Right atrium auricular region (tissue), 2 donors: ENCODE data around the gene CES2. TPM values are rescaled to one million over a fixed set of nuclear protein-coding genes. Genes with fewer than 3 reads are reported as not detected.

Source experiments
- DNase-seq: peaks from one replicate; pipeline ENCODE4 v3.0.0-alpha.2; 2019; ENCODE audit warnings: low spot score
- H3K27ac ChIP-seq, 2 donors: fragments of 200-600 bp; sonication (generic); 1 replicate in 1 of 2; 2 replicates in 1 of 2; pipeline ENCODE4 v1.5.1; 2016 to 2019
- H3K27me3 ChIP-seq, 2 donors: fragments of 200-600 bp; sonication (generic); one replicate each; pipeline versions ENCODE4 v1.5.1 to v1.6.0; 2017 to 2019
- H3K36me3 ChIP-seq: fragments of 200-600 bp; sonication (generic); one replicate; pipeline ENCODE4 v1.5.1; 2016
- H3K4me1 ChIP-seq, 2 donors: fragments of 200-600 bp; sonication (generic); one replicate each; pipeline versions ENCODE4 v1.5.1 to v1.6.0; 2017 to 2019
- H3K4me3 ChIP-seq, 2 donors: fragments of 200-600 bp; sonication (generic); 1 replicate in 1 of 2; 2 replicates in 1 of 2; pipeline ENCODE4 v1.5.1; 2017 to 2019; ENCODE audit warnings: mild to moderate bottlenecking in 1 of 2, moderate library complexity in 1 of 2
- H3K9me3 ChIP-seq, 2 donors: fragments of 200-600 bp; sonication (generic); one replicate each; pipeline ENCODE4 v1.5.1; 2019
- CTCF ChIP-seq, 2 donors: fragments of 200-600 bp; sonication (generic); IDR thresholded peaks; one replicate each; pipeline ENCODE4 v1.5.1; 2019; ENCODE audit warnings: antibody characterized with exemption in 2 of 2
- total RNA-seq, 2 donors: library from RNA; depleted of rRNA; stranded (reverse); fragments of >200 nt; gene quantifications; one replicate each; pipeline ENCODE4 v1.1.0, GENCODE V29; 2016

Gene CES2
- total RNA-seq, 2 donors from 2014 or later = 33.1 to 51.4 TPM

- no peak for TF ChIP-seq CTCF (IDR thresholded peaks at IDR 0.05)
- Histone ChIP-seq H3K9me3 (no peaks in the 10 kb centered on the region), H3K36me3 (no peaks in the 10 kb centered on the region), H3K27ac (no peak overlapping the region), H3K4me3 (no peak overlapping the region), H3K4me1 (peaks cover 0 to 49% of the 10 kb centered on the region in 2 donors), H3K27me3 (no peaks in the 10 kb centered on the region)
- DNase-seq = no peak
These were observed 26.4 kb upstream of the CES2 start for GRCh38 chr16:66908762-66909559.

GRCh38 chr16:66910175-66910940, 25.0 kb upstream of the CES2 start:
- no peak for DNase-seq
- no peaks in the 10 kb centered on the region for H3K36me3 ChIP-seq
- H3K9me3 ChIP-seq = no peaks in the 10 kb centered on the region
- TF ChIP-seq CTCF (IDR thresholded peaks at IDR 0.05) = no peak
- H3K27ac ChIP-seq = peak overlapping the region in 1 of 2 donors; percentile 14
- H3K4me1 ChIP-seq = peaks cover 0 to 35% of the 10 kb centered on the region in 2 donors
- no peak overlapping the region for H3K4me3 ChIP-seq
- no peaks in the 10 kb centered on the region for H3K27me3 ChIP-seq

GRCh38 chr16:66911112-66911511, 24.2 kb upstream of the CES2 start:
- no peaks in the 10 kb centered on the region for H3K27me3 ChIP-seq
- H3K4me3 ChIP-seq = no peak overlapping the region
- DNase-seq = no peak
- H3K9me3 ChIP-seq = no peaks in the 10 kb centered on the region
- no peak for TF ChIP-seq CTCF (IDR thresholded peaks at IDR 0.05)
- peak overlapping the region; percentile 14 to 16 for H3K27ac ChIP-seq
- no peaks in the 10 kb centered on the region for H3K36me3 ChIP-seq
- peaks cover 0 to 28% of the 10 kb centered on the region in 2 donors for H3K4me1 ChIP-seq

- no peaks in the 10 kb centered on the region for H3K9me3 ChIP-seq
- DNase-seq = no peak
- no peak overlapping the region for H3K4me3 ChIP-seq
- H3K4me1 ChIP-seq = peaks cover 0 to 21% of the 10 kb centered on the region in 2 donors
- TF ChIP-seq CTCF (IDR thresholded peaks at IDR 0.05) = no peak
- H3K27ac ChIP-seq = no peak overlapping the region
- H3K27me3 ChIP-seq = no peaks in the 10 kb centered on the region
- H3K36me3 ChIP-seq = no peaks in the 10 kb centered on the region
These were observed 23.5 kb upstream of the CES2 start for GRCh38 chr16:66911801-66912200.

- Histone ChIP-seq H3K4me1 (peaks cover 0 to 8% of the 10 kb centered on the region in 2 donors), H3K27ac (no peak overlapping the region), H3K9me3 (no peaks in the 10 kb centered on the region), H3K4me3 (no peak overlapping the region), H3K27me3 (no peaks in the 10 kb centered on the region), H3K36me3 (no peaks in the 10 kb centered on the region)
- DNase-seq = no peak
- no peak for TF ChIP-seq CTCF (IDR thresholded peaks at IDR 0.05)
These were observed 22.2 kb upstream of the CES2 start for GRCh38 chr16:66913081-66913480.
